BJ (cell line): ENCODE results near the gene UBL3. TPM values are rescaled to one million over a fixed set of nuclear protein-coding genes. Genes with fewer than 3 reads are reported as not detected.

Source experiments
- CTCF ChIA-PET: fragments of 350-600 bp; formaldehyde crosslinking; extraction: SDS; loops from one replicate; lab custom pipeline; 2021; ENCODE audit warnings: antibody characterized with exemption, inconsistent platforms; lab: Yijun Ruan, JAX
- POLR2A ChIA-PET: fragments of 300-600 bp; sonication (Branson Sonifier 250); formaldehyde crosslinking; extraction: SDS; loops from one replicate; lab custom pipeline; 2021; ENCODE audit warnings: antibody characterized with exemption; lab: Charles Lee
- DNase-seq: peaks from one replicate; pipeline ENCODE4 v3.0.0-alpha.2; 2011; ENCODE audit warnings: low read depth
- H3K27me3 ChIP-seq: 2 replicates; pipeline ENCODE4 v1.6.0; 2011; ENCODE audit warnings: low read length; ENCODE audit not compliant: control insufficient read depth, insufficient read depth
- H3K36me3 ChIP-seq: 2 replicates; pipeline ENCODE4 v1.5.1; 2011; ENCODE audit warnings: low read length; ENCODE audit not compliant: control insufficient read depth, insufficient read depth
- H3K4me3 ChIP-seq: 2 replicates; pipeline ENCODE4 v1.5.1; 2011; ENCODE audit warnings: low read depth, mild to moderate bottlenecking, control low read depth, low read length
- CTCF ChIP-seq: IDR thresholded peaks from 2 replicates; pipeline ENCODE4 v1.5.1; 2011; ENCODE audit warnings: low read depth, mild to moderate bottlenecking, control low read depth, inconsistent platforms, low read length, moderate library complexity; ENCODE audit not compliant: insufficient read depth
- polyA plus RNA-seq: library from polyadenylated mRNA; depleted of rRNA; stranded (reverse); fragments of >200 nt; gene quantifications from 2 replicates; pipeline ENCODE4 v1.2.3, GENCODE V29; 2011
- small RNA-seq: library from RNA; depleted of rRNA; stranded (forward); fragments of <200 nt; gene quantifications from one replicate; pipeline ENCODE3, GENCODE V24; 2012; ENCODE audit warnings: low replicate concordance, low read depth; ENCODE audit not compliant: insufficient read length

The UBL3 gene
- polyA plus RNA-seq, 1 experiment, result 18.0 TPM

- DNase-seq, result no peak
- Histone ChIP-seq H3K36me3 (no peaks in the 10 kb centered on the region), H3K27me3 (peaks cover 13% of the 10 kb centered on the region), H3K4me3 (no peak overlapping the region)
- TF ChIP-seq CTCF, result no peak
- ChIA-PET CTCF (interaction anchor here (1.1 to 1.2 kb wide), 2 partner anchors 214 to 410 kb away, joined by 4 to 6 read pairs; no protein-coding TSS in a partner anchor), POLR2A (no interaction called here)
These were observed 128.0 kb downstream of the UBL3 start for GRCh38 chr13:29722415-29722814.

DNA sequence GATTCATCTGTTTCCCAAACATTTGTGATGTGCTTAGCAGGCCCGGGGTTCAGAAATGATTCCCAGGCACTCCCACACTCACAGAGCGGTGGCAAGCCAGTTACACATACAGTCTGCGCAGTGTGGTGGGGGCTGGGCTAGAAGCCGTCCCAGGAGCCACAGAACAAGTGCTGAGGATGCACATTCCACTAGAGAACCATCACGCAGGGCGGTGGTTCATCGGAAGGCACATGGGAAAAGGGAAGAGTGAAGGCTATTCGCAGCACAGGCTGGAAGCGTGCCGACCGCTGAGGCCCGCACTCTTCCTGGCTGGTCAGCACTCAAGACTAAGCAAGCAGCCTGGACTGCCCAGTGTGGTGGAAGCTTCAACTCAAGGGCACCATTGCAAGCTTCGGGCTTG is 128.7 kb downstream of the UBL3 start:
- ChIA-PET POLR2A (no interaction called here), CTCF (interaction anchor here (1.2 kb wide), 1 partner anchor 13 kb away, joined by 3 read pairs; no protein-coding TSS in a partner anchor)
- DNase-seq, result no peak
- Histone ChIP-seq H3K27me3 (peaks cover 13% of the 10 kb centered on the region), H3K36me3 (no peaks in the 10 kb centered on the region), H3K4me3 (no peak overlapping the region)
- TF ChIP-seq CTCF, result no peak

- DNase-seq, result no peak
- TF ChIP-seq CTCF, result no peak
- CTCF ChIA-PET, result interaction anchor here (1.0 to 1.5 kb wide), 3 partner anchors 13 to 193 kb away, joined by 3 read pairs; no protein-coding TSS in a partner anchor
- POLR2A ChIA-PET, result no interaction called here
- no peaks in the 10 kb centered on the region for H3K36me3 ChIP-seq
- H3K4me3 ChIP-seq, result no peak overlapping the region
- peaks cover 15% of the 10 kb centered on the region for H3K27me3 ChIP-seq
These were observed 131.7 kb downstream of the UBL3 start for GRCh38 chr13:29718694-29719093.

GRCh38 chr13:29716493-29716892 is 133.9 kb downstream of the UBL3 start:
- DNase-seq, result no peak
- Histone ChIP-seq H3K4me3 (no peak overlapping the region), H3K27me3 (peaks cover 12% of the 10 kb centered on the region), H3K36me3 (no peaks in the 10 kb centered on the region)
- TF ChIP-seq CTCF, result no peak
- CTCF ChIA-PET, result interaction anchor here (2.1 kb wide), 1 partner anchor 208 kb away, joined by 13 read pairs; no protein-coding TSS in a partner anchor
- POLR2A ChIA-PET, result no interaction called here

Small RNA genes within 50 kb of the gene (small RNA-seq; reads per million reads assigned to genes)
- gene RF00017, result not detected
- gene TIMM8BP1, result not detected
